ENCODE measurements around the gene MAP2K2.
"Not testable (repeated sequence)": the region's sequence is repeated elsewhere in the genome, so short reads cannot be mapped to it uniquely, and the experiment has no call there.

Gene MAP2K2

GRCh38 chr19:4123615-4124568 is at the start of gene MAP2K2:
MAP2K2 (minus strand) TSS chr19:4124122; CDS start chr19:4123875, 247 bp downstream.
- peak; percentile 98 for DNase-seq

DNA sequence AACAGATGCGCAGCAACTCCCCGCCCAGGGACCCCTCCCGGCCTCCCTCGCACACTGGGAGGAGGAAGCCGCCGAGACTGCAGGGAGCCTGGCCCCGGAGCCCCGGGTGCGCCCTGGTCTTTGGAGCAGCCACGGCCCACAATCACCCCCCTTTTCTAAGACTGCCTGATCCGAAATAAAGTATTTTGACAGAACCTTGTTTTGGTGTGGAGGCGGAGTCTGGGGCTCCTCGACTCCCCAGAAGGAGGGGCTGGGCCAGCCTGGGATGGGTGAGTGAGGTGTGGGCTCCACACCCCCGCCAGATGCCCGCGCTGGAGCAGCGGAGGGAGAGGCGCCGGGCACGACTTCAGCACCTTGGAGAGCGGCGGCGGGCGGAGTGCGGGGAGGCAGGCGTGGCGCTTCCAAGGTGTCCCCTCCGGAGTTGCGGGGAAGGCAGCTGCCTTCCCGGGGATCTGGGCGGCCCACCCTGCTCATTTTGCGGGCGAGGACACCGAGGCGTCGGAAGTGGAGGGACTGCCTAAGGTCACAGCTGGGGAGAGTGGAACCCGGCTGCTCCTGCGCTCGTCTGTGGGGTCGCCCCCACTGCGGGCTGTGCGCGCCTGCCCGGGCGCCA is 49.0 kb upstream of the MAP2K2 start:
- DNase-seq = peak; percentile 83

- DNase-seq = no peak
These were observed 47.8 kb upstream of the MAP2K2 start for GRCh38 chr19:4171676-4172075.

DNA sequence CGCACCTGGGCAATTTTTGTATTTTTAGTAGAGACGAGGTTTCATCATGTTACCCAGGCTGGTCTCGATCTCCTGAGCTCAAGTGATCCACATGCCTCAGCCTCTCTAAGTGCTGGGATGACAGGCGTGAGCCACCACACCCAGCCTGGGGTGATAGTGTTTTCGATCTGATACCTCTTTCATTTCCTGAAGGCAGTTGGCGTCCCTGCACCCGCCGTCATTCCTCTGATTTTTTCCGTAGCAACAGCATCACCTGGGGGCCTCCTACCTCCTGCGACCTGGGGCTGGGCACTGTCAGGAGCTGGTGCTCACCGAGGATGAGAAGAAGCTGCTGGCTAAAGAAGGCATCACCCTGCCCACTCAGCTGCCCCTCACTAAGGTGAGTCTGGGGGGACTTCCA is 40.3 kb upstream of the MAP2K2 start:
- no peak for DNase-seq

- no peak for DNase-seq
These were observed 37.6 kb upstream of the MAP2K2 start for GRCh38 chr19:4161415-4162077.

DNA sequence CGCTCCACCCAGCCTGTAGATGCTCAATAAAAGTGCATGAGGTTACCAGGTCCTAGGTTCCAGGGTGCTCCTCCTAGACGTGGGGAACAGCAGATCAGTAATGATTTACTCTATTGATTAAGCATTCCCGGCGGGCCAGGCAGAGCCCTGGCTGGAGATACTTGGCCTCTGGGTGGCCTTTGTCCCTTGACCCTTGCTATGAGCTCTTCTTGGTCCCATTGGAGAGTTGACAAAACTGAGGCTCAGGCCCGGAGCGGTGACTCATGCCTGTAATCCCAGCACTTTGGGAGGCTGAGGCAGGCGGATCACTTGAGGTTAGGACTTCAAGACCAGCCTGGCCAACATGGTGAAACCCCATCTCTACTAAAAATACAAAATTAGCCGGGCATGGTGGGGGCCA is 34.0 kb upstream of the MAP2K2 start:
- not testable (repeated sequence) for DNase-seq

DNA sequence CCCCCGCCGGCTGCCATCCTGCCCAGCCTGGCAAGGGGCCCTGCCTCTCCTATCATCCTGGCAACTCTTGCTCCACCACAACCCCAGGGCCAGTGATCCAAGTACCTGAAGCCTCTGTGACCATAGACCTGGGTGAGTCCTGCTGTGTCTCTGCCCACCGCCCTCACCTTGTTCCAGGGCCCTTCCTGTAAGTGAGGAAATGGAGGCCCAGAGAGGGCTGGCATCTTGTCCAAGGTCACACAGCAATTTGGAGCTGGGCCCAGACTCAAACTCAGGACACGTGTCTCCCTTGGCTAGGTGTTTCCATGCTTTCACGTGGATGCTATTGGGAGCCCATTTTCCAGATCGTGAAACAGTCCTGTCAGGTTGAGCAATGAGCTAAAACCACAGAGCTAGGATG is 33.2 kb upstream of the MAP2K2 start:
- DNase-seq = no peak

DNA sequence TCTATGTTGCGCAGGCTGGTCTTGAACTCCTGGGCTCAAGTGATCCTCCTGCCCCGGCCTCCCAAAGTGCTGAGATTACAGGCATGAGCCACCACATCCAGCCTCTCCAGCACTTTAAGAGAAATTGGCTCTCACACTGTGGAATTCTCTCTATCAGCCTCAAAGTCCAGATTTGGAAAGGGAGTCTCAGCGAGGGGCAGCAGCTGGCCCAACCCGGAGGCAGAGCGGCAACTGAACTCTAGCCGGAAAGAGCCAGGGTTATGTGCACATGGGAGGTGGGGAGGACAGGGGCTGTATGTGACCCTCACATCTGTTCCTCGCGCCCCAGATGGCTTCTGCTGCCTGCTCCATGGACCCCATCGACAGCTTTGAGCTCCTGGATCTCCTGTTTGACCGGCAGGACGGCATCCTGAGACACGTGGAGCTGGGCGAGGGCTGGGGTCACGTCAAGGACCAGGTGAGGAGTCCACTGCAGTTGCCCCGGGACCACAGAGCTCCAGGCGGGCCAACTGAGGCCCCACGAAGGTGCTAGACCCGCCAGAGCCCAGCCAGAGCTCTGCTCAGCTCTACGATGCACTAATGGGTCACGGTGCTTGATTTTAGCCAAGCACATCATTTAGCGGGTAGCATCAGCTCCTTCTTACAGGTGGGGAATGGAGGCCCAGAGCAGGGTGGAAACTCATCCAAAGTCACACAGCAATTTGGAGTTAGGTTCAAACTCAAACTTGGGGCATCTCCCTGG is 30.8 kb upstream of the MAP2K2 start:
- no peak for DNase-seq

DNA sequence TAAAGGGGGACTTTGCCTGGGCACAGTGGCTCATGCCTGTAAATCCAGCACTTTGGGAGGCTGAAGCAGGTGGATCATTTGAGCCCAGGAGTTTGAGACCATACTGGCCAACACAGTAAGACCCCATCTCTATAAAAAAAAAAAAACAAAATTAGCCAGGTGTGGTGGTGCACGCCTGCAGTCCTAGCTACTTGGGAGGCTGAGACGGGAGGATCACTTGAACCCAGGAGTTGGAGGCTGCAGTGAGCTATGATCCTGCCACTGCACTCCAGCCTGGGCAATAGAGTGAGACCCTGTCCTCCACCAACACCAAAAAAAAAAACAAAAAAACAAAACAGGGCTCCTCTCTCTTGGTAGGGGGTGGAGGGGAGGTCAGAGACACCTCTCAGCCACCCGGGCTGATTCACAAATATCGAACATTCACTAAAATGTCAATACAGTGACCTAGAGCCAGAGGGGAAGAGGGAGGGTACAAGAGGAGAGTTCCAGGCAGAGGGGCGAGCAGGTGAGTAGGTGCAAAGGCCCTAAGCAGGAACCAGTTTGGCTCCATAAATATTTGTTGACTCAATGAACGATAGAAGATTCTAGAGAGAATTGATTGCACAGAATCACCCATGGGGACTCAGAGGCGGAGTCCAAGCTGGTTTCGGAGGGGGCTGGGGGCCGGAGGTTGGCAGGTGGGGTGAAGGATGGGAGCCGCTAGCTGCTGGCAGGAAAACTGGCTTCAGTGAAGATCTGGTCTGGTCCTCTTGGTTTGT is 28.5 kb upstream of the MAP2K2 start:
- DNase-seq = no peak

DNA sequence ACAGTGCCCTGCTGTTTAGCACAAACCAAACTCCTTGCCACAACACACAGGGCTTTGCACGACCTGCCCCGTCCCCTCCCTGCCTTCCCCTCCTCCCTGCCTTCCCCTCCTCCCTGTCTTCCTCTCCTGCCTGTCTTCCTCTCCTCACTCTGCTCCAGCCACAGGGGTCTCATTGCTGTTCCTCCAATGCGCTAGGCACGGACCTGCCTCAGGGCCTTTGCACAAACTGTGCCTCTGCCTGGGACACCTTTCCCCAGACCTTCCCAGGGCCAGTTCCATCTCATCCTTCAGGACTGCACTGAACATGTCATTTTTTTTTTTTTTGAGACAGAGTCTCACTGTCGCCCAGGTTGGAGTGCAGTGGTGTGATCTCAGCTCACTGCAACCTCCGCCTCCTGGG is 27.7 kb upstream of the MAP2K2 start:
- no peak for DNase-seq

GRCh38 chr19:4149518-4150288 is 25.8 kb upstream of the MAP2K2 start:
- no peak for DNase-seq

DNA sequence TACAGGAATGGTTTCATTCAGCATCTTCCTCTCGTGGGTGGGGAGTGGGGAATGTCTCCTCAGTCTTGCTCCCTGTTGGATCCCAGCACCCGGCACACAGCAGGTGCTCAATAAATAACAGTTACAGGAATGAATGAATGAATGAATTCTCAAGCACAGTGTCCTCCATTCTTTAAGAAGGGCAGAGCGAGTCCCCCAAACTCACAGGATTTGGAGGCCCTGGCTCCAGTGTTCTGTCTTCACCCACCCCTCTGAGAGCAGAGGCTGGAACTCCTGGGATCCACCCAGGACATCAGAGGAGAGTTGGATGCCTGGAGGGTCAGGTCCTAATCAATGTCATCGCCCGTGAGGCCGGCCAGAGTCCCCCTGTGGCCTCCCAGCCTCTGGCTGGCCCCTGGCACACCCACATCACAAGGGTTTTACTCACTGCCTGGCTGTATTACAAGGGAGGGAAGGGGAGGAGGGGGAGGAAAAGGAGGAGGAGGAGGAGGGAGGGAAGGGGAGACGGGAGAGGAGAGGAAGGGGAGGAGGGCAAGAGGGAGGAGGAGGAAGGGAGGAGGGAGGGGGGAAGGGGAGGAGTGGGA is 20.8 kb upstream of the MAP2K2 start:
- no peak for DNase-seq

GRCh38 chr19:4142916-4143315 is 19.0 kb upstream of the MAP2K2 start:
- DNase-seq = not testable (repeated sequence)

DNA sequence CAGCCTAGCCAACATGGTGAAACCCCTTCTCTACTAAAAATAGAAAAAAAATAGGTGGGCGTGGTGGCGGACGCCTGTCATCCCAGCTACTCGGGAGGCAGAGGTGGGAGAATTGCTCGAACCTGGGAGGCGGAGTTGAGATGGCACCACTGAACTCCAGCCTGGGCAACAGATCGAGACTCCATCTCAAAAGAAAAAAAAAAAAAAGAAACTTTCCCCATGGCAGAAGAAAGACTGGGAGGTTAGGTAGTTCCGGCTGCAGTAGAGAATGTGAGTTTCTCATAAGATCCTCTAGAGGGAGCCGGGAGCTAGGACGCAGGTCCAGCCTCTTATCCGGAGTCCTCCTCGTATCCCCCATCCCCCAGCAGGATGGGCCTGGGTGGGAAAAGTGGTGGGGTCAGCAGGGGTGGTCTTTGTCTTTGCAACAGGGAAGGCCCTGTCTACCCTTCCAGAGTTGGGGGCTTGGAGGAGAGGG is 16.4 kb upstream of the MAP2K2 start:
- no peak for DNase-seq

- DNase-seq = peak; percentile 72
These were observed 15.8 kb upstream of the MAP2K2 start for GRCh38 chr19:4139614-4140236.

- no peak for DNase-seq
These were observed 14.5 kb upstream of the MAP2K2 start for GRCh38 chr19:4138445-4138844.

DNA sequence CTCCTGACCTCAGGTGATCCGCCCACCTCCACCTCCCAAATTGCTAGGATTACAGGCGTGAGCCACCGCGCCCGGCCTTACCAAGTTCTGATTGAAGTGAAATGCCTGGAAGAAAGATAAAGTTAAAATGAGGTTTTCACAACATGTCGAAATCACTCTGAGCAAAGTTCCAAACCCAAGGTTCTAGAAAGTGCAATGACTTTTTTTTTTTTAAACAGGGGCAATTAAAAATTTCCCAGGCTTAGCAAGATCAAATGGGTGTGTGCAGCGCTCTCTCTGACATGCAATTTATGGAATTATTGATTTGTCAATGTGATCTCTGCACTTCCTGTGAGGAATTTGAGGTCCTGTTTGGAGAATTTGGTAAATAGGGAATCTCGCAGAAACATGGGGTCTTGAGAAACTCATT is 12.8 kb upstream of the MAP2K2 start:
- no peak for DNase-seq

DNA sequence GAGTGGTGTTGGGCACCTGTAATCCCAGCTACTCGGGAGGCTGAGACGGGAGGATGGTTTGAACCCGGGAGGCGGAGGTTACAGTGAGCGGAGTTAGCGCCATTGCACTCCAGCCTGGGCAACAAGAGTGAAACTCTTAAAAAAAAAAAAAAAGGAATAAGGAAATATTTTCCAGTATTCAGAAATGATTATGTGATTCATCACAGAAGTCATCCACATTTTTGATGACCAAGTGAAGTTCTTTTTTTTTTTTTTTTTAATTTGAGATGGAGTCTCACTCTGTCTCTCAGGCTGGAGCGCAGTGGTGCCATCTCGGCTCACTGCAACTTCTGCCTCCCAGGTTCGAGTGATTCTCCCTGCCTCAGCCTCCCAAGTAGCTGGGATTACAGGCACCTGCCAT is 11.5 kb upstream of the MAP2K2 start:
- DNase-seq = not testable (repeated sequence)

GRCh38 chr19:4134351-4134750 is 10.4 kb upstream of the MAP2K2 start:
- DNase-seq = no peak

DNA sequence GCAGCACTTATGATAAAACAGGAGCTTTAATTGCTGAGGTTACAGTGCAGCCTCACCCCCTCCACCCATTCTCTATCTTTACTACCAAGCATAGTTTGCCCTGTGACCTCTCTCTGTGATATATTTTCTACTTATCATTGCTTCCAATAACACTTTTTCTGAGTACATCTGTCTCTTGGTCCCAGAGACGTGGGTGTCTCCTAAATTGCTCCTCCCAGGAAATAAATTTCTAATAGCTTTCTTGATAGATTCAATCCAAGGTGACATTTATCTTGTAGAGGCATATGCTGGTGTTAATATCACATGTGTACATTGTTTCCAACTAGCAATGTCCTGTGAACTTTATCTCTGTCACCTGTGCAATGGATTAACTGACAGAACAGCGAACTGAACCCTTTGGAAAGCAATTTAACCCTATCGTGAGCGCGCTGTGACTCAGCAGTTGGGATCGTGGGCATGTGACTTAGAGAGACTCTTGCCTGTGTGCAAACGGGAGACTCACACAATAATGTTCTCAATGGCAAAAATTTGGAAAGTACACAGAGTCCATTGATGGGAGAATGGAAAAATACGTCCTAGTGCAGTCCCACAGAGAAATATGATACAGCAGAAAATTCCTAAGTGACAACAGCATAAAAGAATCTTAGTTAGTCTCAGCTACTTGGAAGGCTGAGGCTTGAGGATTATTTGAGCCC is 7.0 kb upstream of the MAP2K2 start:
- DNase-seq = no peak
